ENCODE results near the gene CHAF1A. TPM values are rescaled to one million over a fixed set of nuclear protein-coding genes. Genes with fewer than 3 reads are reported as not detected.

CHAF1A gene
- total and polyA plus RNA-seq, 2 donors (not counting 1 experiment from before 2014, with no cell fraction given) = 5.9 TPM

DNA sequence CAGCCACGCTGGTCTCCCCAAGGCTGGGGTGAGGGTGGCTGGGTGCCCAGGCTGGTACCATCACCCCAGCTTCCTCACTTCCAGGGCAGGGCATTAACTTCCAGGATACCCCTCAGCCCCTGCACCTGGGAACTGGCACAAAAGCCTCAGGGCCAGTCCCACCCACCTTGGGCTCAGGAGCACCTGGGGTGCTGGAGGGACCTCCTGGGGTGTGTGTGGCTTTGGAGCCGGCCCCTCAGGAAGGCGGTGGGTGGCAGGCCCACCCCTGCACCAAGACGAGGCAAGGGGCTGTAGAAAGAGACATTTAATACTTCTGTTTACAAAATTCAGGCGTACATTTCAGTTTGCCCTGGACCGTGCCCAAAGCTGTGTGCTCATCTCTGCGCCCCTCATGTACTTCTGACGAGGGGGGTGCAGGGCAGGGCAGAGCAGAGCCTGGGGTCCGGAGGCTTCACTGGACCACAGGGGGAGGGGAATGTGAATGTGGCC lies 42.3 kb upstream of the CHAF1A start:
- Histone ChIP-seq H4K20me1 (ENCODE audit: control insufficient read depth, extremely low read depth, insufficient read depth, low read length) (no peaks in the 10 kb centered on the region), H3K27me3 (ENCODE audit: control insufficient read depth, insufficient read depth, low read length) (no peaks in the 10 kb centered on the region), H3K9me3 (ENCODE audit: control insufficient read depth, insufficient read depth, low read depth, low read length) (no peaks in the 10 kb centered on the region), H3K9ac (ENCODE audit: insufficient read depth, low read length) (no peak overlapping the region), H2AFZ (ENCODE audit: low read length) (no peak overlapping the region), H3K36me3 (ENCODE audit: control insufficient read depth, insufficient read depth, low read length) (peaks cover 47% of the 10 kb centered on the region), H3K27ac (ENCODE audit: insufficient read depth, low read length) (no peak overlapping the region), H3K79me2 (ENCODE audit: control insufficient read depth, insufficient read depth, low read length) (no peaks in the 10 kb centered on the region), H3K4me2 (ENCODE audit: extremely low read depth, insufficient read depth, low read length) (no peak overlapping the region), H3K4me1 (ENCODE audit: control insufficient read depth, extremely low read depth, insufficient read depth, low read length) (no peaks in the 10 kb centered on the region), H3K4me3 (replicated peaks in 1 of 4; ENCODE audit: control extremely low read depth in 1 of 4, insufficient read depth in 1 of 4, low read depth in 3 of 4, low read length in 4 of 4) (no peak overlapping the region)
- DNase-seq (ENCODE audit: low read depth in 2 of 2) = no peak
- no peak for TF ChIP-seq EZH2 (IDR thresholded peaks at IDR 0.05; ENCODE audit: low read length, missing control alignments)
- TF ChIP-seq, protein P1, sequence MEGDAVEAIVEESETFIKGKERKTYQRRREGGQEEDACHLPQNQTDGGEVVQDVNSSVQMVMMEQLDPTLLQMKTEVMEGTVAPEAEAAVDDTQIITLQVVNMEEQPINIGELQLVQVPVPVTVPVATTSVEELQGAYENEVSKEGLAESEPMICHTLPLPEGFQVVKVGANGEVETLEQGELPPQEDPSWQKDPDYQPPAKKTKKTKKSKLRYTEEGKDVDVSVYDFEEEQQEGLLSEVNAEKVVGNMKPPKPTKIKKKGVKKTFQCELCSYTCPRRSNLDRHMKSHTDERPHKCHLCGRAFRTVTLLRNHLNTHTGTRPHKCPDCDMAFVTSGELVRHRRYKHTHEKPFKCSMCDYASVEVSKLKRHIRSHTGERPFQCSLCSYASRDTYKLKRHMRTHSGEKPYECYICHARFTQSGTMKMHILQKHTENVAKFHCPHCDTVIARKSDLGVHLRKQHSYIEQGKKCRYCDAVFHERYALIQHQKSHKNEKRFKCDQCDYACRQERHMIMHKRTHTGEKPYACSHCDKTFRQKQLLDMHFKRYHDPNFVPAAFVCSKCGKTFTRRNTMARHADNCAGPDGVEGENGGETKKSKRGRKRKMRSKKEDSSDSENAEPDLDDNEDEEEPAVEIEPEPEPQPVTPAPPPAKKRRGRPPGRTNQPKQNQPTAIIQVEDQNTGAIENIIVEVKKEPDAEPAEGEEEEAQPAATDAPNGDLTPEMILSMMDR (conservative IDR thresholded peaks at IDR 0.05 in 1 of 2, IDR thresholded peaks at IDR 0.05 in 1 of 2; ENCODE audit: low read depth in 1 of 2, low read length in 2 of 2) = no peak

DNA sequence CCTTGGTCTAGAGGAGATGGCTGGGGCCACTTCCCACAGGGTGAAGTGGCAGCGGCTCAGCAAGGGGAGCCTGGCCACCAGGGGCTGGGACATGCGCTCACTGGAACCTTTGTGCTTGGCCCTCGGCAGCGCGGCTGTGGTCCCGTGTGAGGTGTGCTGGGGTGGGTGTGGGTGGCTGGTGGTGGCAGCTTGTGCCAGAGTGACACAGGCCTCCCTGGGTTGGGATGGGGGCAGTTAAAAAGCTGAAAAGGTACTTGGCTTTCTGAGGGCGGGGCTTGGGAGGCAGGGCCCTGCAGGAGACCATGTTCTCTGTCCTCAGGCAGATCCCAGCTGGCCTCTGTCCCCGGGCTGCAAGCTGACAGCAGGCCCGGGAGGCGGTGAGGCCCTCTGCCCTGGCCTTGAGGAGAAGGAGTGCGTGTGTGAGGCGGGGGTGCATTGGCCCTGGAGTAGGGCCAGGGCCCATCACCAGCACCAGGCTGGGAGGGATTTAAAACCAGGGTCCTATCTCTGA lies 41.7 kb upstream of the CHAF1A start:
- Histone ChIP-seq H4K20me1 (ENCODE audit: control insufficient read depth, extremely low read depth, insufficient read depth, low read length) (no peaks in the 10 kb centered on the region), H3K9ac (ENCODE audit: insufficient read depth, low read length) (no peak overlapping the region), H3K27me3 (ENCODE audit: control insufficient read depth, insufficient read depth, low read length) (no peaks in the 10 kb centered on the region), H3K27ac (ENCODE audit: insufficient read depth, low read length) (no peak overlapping the region), H3K36me3 (ENCODE audit: control insufficient read depth, insufficient read depth, low read length) (peaks cover 52% of the 10 kb centered on the region), H3K4me3 (replicated peaks in 1 of 4; ENCODE audit: control extremely low read depth in 1 of 4, insufficient read depth in 1 of 4, low read depth in 3 of 4, low read length in 4 of 4) (no peak overlapping the region), H3K79me2 (ENCODE audit: control insufficient read depth, insufficient read depth, low read length) (no peaks in the 10 kb centered on the region), H3K4me1 (ENCODE audit: control insufficient read depth, extremely low read depth, insufficient read depth, low read length) (no peaks in the 10 kb centered on the region), H2AFZ (ENCODE audit: low read length) (no peak overlapping the region), H3K4me2 (ENCODE audit: extremely low read depth, insufficient read depth, low read length) (no peak overlapping the region), H3K9me3 (ENCODE audit: control insufficient read depth, insufficient read depth, low read depth, low read length) (no peaks in the 10 kb centered on the region)
- TF ChIP-seq, protein P1 (conservative IDR thresholded peaks at IDR 0.05 in 1 of 2, IDR thresholded peaks at IDR 0.05 in 1 of 2; ENCODE audit: low read depth in 1 of 2, low read length in 2 of 2) = no peak
- no peak for TF ChIP-seq EZH2 (IDR thresholded peaks at IDR 0.05; ENCODE audit: low read length, missing control alignments)
- peak in 1 of 2 donors; percentile 63 for DNase-seq (ENCODE audit: low read depth in 2 of 2)

DNA sequence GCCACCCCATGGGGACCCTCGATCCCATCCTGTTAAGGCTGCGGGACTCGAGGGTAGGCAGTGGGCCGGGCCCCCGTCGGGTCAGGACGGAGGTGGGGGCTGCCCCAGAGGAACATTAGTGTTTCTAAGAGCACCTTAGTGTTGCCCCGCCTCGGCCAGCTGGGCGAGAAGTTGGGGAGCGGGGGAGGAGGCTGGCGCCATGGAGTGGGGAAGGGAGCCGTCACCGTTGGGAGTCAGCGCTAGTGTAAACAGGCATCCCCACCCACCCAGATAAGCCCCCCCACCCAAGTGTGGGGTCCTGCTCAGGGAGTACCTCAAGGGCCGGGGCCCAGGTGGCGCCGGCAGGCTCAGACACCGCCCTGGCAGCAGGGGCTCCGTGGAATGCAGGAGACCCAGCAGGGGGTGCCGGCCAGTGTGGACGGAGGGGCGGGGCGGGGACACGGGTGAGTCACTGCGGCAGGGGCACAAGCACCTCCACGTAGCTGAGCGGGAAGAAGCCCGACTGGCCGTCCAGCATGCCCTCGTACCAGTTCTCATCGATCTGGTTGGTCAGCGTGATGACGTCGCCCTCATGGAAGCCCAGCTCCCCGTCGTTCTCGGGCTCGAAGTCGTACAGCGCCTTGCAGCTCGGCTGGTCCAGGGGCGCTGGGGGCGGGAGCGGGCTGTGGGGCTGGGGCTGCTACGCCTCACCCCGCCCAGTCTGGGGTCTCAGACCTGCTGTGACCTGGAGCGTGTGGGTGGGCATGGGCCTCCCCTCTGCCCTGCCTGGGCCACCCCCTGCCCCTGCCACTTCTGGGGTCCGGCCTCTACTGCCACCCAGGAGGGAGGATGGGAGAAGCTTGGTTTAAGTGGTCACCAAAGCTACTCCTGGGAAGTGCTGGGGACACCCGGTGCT lies 41.0 kb upstream of the CHAF1A start:
- TF ChIP-seq, protein P1 (conservative IDR thresholded peaks at IDR 0.05 in 1 of 2, IDR thresholded peaks at IDR 0.05 in 1 of 2; ENCODE audit: low read depth in 1 of 2, low read length in 2 of 2) = no peak
- no peak for TF ChIP-seq EZH2 (IDR thresholded peaks at IDR 0.05; ENCODE audit: low read length, missing control alignments)
- no peak overlapping the region for H3K4me3 ChIP-seq (replicated peaks in 1 of 4; ENCODE audit: control extremely low read depth in 1 of 4, insufficient read depth in 1 of 4, low read depth in 3 of 4, low read length in 4 of 4)
- H3K4me1 ChIP-seq (ENCODE audit: control insufficient read depth, extremely low read depth, insufficient read depth, low read length) = no peaks in the 10 kb centered on the region
- H3K79me2 ChIP-seq (ENCODE audit: control insufficient read depth, insufficient read depth, low read length) = peaks cover 2% of the 10 kb centered on the region
- peaks cover 59% of the 10 kb centered on the region for H3K36me3 ChIP-seq (ENCODE audit: control insufficient read depth, insufficient read depth, low read length)
- H3K27ac ChIP-seq (ENCODE audit: insufficient read depth, low read length) = no peak overlapping the region
- H3K4me2 ChIP-seq (ENCODE audit: extremely low read depth, insufficient read depth, low read length) = no peak overlapping the region
- no peaks in the 10 kb centered on the region for H3K27me3 ChIP-seq (ENCODE audit: control insufficient read depth, insufficient read depth, low read length)
- no peak overlapping the region for H3K9ac ChIP-seq (ENCODE audit: insufficient read depth, low read length)
- peak; percentile 27 to 37 for DNase-seq (ENCODE audit: low read depth in 2 of 2)
- H2AFZ ChIP-seq (ENCODE audit: low read length) = no peak overlapping the region
- no peaks in the 10 kb centered on the region for H4K20me1 ChIP-seq (ENCODE audit: control insufficient read depth, extremely low read depth, insufficient read depth, low read length)
- H3K9me3 ChIP-seq (ENCODE audit: control insufficient read depth, insufficient read depth, low read depth, low read length) = no peaks in the 10 kb centered on the region
